ENCODE data around the gene SMC3. TPM values are rescaled to one million over a fixed set of nuclear protein-coding genes. Genes with fewer than 3 reads are reported as not detected.
"Not testable (repeated sequence)": the region's sequence is repeated elsewhere in the genome, so short reads cannot be mapped to it uniquely, and the experiment has no call there.

The SMC3 gene
- total and polyA plus RNA-seq, 4 donors, result 7.2 to 26.4 (median 18.1) TPM

GRCh38 chr10:110528224-110528996 lies 39.1 kb upstream of the SMC3 start:
- no peaks in the 10 kb centered on the region for H3K9me3 ChIP-seq (ENCODE audit: control insufficient read depth in 4 of 4, low read length in 3 of 4)
- no peak overlapping the region for H3K4me3 ChIP-seq (ENCODE audit: low read depth in 1 of 3, low read length in 3 of 3)
- no peak overlapping the region for H3K9ac ChIP-seq (ENCODE audit: low read depth in 1 of 2, low read length in 2 of 2)
- H3K4me1 ChIP-seq (ENCODE audit: control insufficient read depth in 4 of 4, insufficient read depth in 4 of 4, low read length in 3 of 4), result peaks cover 0 to 3% (median 0%) of the 10 kb centered on the region in 4 donors
- TF ChIP-seq RAD21 (IDR thresholded peaks at IDR 0.05), result no peak
- no peak for TF ChIP-seq FOXA1 (IDR thresholded peaks at IDR 0.05)
- TF ChIP-seq MAX (IDR thresholded peaks at IDR 0.05), result no peak
- no peak for TF ChIP-seq TAF1 (conservative IDR thresholded peaks at IDR 0.05)
- TF ChIP-seq YY1 (IDR thresholded peaks at IDR 0.05), result no peak
- no peak for TF ChIP-seq RXRA (IDR thresholded peaks at IDR 0.05)
- DNase-seq (ENCODE audit: low spot score), result no peak
- H3K27ac ChIP-seq (ENCODE audit: low read depth in 1 of 2, low read length in 2 of 2), result no peak overlapping the region
- H3K36me3 ChIP-seq (ENCODE audit: control insufficient read depth in 4 of 4, insufficient read depth in 3 of 4, low read depth in 1 of 4, low read length in 3 of 4), result no peaks in the 10 kb centered on the region
- no peaks in the 10 kb centered on the region for H3K27me3 ChIP-seq (ENCODE audit: control insufficient read depth in 4 of 4, insufficient read depth in 4 of 4, low read length in 3 of 4)
- 83% methylated on average over 5 of the region's 5 CpGs for WGBS

- not testable (repeated sequence) for H3K4me3 ChIP-seq (ENCODE audit: low read depth in 1 of 3, low read length in 3 of 3); DNase-seq (ENCODE audit: low spot score); H3K27ac ChIP-seq (ENCODE audit: low read depth in 1 of 2, low read length in 2 of 2); H3K9me3 ChIP-seq (ENCODE audit: control insufficient read depth in 4 of 4, low read length in 3 of 4); H3K27me3 ChIP-seq (ENCODE audit: control insufficient read depth in 4 of 4, insufficient read depth in 4 of 4, low read length in 3 of 4); H3K4me1 ChIP-seq (ENCODE audit: control insufficient read depth in 4 of 4, insufficient read depth in 4 of 4, low read length in 3 of 4); H3K36me3 ChIP-seq (ENCODE audit: control insufficient read depth in 4 of 4, insufficient read depth in 3 of 4, low read depth in 1 of 4, low read length in 3 of 4); H3K9ac ChIP-seq (ENCODE audit: low read depth in 1 of 2, low read length in 2 of 2)
- 92% methylated on average over 8 of the region's 8 CpGs for WGBS
Measured at GRCh38 chr10:110528997-110529524, 38.4 kb upstream of the SMC3 start.

- no peaks in the 10 kb centered on the region for H3K9me3 ChIP-seq (ENCODE audit: control insufficient read depth in 4 of 4, low read length in 3 of 4)
- H3K4me3 ChIP-seq (ENCODE audit: low read depth in 1 of 3, low read length in 3 of 3), result no peak overlapping the region
- no peaks in the 10 kb centered on the region for H3K27me3 ChIP-seq (ENCODE audit: control insufficient read depth in 4 of 4, insufficient read depth in 4 of 4, low read length in 3 of 4)
- H3K36me3 ChIP-seq (ENCODE audit: control insufficient read depth in 4 of 4, insufficient read depth in 3 of 4, low read depth in 1 of 4, low read length in 3 of 4), result no peaks in the 10 kb centered on the region
- WGBS, result 65% methylated on average over 6 of the region's 6 CpGs
- no peak overlapping the region for H3K9ac ChIP-seq (ENCODE audit: low read depth in 1 of 2, low read length in 2 of 2)
- H3K4me1 ChIP-seq (ENCODE audit: control insufficient read depth in 4 of 4, insufficient read depth in 4 of 4, low read length in 3 of 4), result peaks cover 0 to 3% (median 0%) of the 10 kb centered on the region in 4 donors
- TF ChIP-seq MAX (IDR thresholded peaks at IDR 0.05) (no peak), CTCF (IDR thresholded peaks at IDR 0.05; ENCODE audit: low read depth, low read length, missing input control) (no peak), HNF4G (IDR thresholded peaks at IDR 0.05) (no peak), TAF1 (conservative IDR thresholded peaks at IDR 0.05) (no peak), JUND (IDR thresholded peaks at IDR 0.05) (no peak), GABPA (IDR thresholded peaks at IDR 0.05 in 1 of 2, conservative IDR thresholded peaks at IDR 0.05 in 1 of 2) (no peak), ZBTB33 (IDR thresholded peaks at IDR 0.05) (no peak)
- no peak for DNase-seq (ENCODE audit: low spot score)
- H3K27ac ChIP-seq (ENCODE audit: low read depth in 1 of 2, low read length in 2 of 2), result no peak overlapping the region
Measured at GRCh38 chr10:110529596-110530011, 37.9 kb upstream of the SMC3 start.
